AG04449 (cell line): ENCODE results near the gene FSIP2.

Experiments
- CTCF ChIA-PET: fragments of 350-600 bp; formaldehyde crosslinking; extraction: SDS; loops from one replicate; lab custom pipeline; 2021; ENCODE audit warnings: antibody characterized with exemption; lab: Yijun Ruan, JAX
- POLR2A ChIA-PET: fragments of 400-600, 350-600 bp; formaldehyde crosslinking; extraction: SDS; loops from one replicate; lab custom pipeline; 2020; ENCODE audit warnings: antibody characterized with exemption, inconsistent platforms; lab: Yijun Ruan, JAX
- DNase-seq: peaks from one replicate; pipeline ENCODE4 v3.0.0-alpha.2; 2010; ENCODE audit warnings: low read depth, low spot score
- H3K4me3 ChIP-seq: 2 replicates; pipeline ENCODE4 v1.5.1; 2011; ENCODE audit warnings: low read depth, mild to moderate bottlenecking, control low read depth, low read length
- TF ChIP-seq, protein P1 (sequence below): IDR thresholded peaks from one replicate; pipeline ENCODE4 v1.5.1; 2011; ENCODE audit warnings: mild to moderate bottlenecking, moderate library complexity, low read length, control low read depth, inconsistent platforms; ENCODE audit not compliant: insufficient read depth; ENCODE audit errors: missing control alignments

FSIP2 gene

DNA sequence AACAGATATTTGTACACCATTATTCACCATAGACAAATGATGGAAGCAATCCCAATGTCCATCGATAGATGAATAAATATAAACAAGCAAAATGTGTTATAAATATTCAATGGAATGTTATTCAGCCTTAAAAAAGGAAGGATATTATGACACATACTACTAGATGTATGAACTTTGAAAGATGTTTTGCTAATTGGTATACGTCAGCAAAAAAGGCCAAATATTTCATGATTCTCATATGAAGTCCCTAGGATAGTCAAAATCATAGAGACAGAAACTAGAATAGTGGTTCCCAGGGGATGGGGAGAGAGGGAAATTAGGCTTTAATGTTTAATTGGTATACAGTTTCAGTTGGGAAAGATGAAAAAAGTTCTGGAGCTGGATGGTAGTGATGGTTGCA is 85.2 kb downstream of the FSIP2 start:
- ChIA-PET POLR2A (no interaction called here), CTCF (no interaction called here)
- no peak overlapping the region for H3K4me3 ChIP-seq
- no peak for DNase-seq
- TF ChIP-seq, protein P1, sequence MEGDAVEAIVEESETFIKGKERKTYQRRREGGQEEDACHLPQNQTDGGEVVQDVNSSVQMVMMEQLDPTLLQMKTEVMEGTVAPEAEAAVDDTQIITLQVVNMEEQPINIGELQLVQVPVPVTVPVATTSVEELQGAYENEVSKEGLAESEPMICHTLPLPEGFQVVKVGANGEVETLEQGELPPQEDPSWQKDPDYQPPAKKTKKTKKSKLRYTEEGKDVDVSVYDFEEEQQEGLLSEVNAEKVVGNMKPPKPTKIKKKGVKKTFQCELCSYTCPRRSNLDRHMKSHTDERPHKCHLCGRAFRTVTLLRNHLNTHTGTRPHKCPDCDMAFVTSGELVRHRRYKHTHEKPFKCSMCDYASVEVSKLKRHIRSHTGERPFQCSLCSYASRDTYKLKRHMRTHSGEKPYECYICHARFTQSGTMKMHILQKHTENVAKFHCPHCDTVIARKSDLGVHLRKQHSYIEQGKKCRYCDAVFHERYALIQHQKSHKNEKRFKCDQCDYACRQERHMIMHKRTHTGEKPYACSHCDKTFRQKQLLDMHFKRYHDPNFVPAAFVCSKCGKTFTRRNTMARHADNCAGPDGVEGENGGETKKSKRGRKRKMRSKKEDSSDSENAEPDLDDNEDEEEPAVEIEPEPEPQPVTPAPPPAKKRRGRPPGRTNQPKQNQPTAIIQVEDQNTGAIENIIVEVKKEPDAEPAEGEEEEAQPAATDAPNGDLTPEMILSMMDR, result no peak

DNA sequence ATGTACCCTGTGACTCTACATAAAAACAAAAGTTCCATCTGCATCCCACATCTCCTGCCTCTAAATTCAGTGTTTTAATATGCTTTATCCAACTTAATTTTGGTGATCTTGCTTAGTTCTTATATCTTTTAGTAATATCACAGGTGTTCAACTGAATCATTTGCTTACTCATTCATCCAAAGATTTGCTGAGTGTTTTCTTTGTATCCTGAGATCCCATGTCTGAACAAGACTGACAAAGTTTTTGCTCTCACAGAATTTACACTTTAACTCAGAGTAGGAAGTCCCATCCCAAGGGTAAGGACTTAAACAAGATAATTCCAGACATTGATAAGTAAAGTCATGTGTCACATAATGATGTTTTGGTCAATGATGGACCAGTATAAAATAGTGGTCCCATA is 87.0 kb downstream of the FSIP2 start:
- no peak for DNase-seq
- no peak overlapping the region for H3K4me3 ChIP-seq
- CTCF ChIA-PET, result no interaction called here
- TF ChIP-seq, protein P1, result no peak
- POLR2A ChIA-PET, result no interaction called here

GRCh38 chr2:185828326-185828725 is 89.7 kb downstream of the FSIP2 start:
- DNase-seq, result no peak
- CTCF ChIA-PET, result no interaction called here

DNA sequence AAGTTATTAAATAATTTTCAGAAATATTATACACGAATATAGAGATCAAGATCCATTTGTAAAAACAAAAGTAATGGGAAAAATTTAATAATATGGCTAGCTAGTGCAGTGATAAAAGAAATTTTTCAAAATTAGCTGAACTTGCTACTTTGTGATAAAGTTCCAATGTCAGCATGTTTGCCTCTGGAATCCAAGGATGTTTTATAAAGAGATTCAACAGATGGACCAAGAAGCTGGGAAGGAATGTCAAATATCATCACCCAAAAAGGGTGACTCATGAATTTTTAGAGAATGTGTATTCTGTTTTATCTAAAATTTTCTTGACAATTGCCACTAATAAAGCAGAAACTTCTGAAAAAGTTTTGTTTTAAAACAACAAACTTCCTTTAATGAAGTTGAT is 95.3 kb downstream of the FSIP2 start:
- POLR2A ChIA-PET, result no interaction called here
- H3K4me3 ChIP-seq, result no peak overlapping the region
- TF ChIP-seq, protein P1, result no peak
- no peak for DNase-seq
- CTCF ChIA-PET, result no interaction called here

More at GRCh38 chr2:185828326-185828725, 89.7 kb downstream of the FSIP2 start:
- TF ChIP-seq, protein P1, result no peak
- H3K4me3 ChIP-seq, result no peak overlapping the region
- POLR2A ChIA-PET, result no interaction called here

DNA sequence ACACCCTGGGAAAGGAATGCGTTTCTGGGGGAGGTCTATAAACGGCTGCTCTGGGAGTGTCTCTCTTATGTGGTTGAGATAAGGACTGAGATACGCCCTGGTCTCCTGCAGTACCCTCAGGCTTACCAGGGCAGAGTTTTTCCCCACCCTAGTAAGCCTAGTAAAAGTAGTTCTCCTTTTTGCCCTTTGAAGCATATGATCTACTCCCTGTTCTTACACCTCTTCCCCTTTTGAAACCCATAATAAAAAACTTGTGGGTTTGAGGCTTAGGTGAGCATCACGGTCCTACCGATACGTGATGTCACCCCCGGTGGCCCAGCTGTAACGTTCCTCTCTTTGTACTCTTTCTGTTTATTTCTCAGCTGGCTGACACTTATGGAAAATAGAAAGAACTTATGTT is 97.4 kb downstream of the FSIP2 start:
- no peak overlapping the region for H3K4me3 ChIP-seq
- ChIA-PET CTCF (no interaction called here), POLR2A (no interaction called here)
- TF ChIP-seq, protein P1, result no peak
- DNase-seq, result no peak

DNA sequence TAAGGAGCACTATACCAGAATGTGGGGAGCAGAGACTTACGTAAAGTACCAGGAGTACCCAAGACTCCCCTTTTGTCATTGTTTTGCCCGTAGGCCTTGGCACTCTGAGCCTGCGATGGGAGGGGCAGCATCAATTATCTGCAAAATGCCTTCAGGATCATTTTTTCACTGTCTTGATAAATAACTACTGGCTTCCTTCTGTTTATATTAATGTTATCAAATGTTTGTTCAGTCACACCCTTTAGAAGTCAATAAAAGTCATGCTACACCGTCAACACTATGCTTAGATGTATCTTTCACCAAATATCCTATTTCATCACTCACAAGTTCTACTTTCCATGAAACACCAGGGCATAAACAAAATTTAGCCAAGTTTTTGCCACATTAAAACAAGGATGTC is 116.3 kb downstream of the FSIP2 start:
- ChIA-PET POLR2A (no interaction called here), CTCF (no interaction called here)
- TF ChIP-seq, protein P1, result no peak

More for the DNA sequence above, 116.3 kb downstream of the FSIP2 start:
- H3K4me3 ChIP-seq, result no peak overlapping the region
- no peak for DNase-seq
